Measurements from ENCODE around the gene CPE. TPM values are rescaled to one million over a fixed set of nuclear protein-coding genes. Genes with fewer than 3 reads are reported as not detected.

The CPE gene
- total RNA-seq, 4 donors from 2014 or later: 104 to 116 (median 108) TPM

DNA sequence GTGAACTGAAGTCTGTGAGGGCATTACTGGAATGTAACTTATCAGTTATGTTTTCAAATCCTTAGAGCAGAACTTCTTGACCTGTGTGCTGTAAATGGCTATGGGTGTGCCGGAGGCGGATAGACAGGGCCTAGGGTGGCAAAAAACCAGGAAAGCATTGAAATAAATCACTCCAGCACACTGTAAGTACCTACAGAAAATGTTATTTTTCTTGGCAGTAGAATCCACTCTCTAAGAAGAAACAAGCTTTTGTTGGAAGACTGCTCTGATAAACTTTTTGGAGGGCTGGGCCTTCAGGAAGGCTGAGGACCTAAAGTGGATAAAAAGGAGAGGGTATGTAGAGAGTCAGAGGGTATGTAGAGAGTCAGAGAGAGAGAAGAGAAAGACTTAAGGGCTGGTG lies 14.9 kb downstream of the CPE start:
- intact Hi-C loops (cut with DNase I): no loop called here
- TF ChIP-seq, protein P1, sequence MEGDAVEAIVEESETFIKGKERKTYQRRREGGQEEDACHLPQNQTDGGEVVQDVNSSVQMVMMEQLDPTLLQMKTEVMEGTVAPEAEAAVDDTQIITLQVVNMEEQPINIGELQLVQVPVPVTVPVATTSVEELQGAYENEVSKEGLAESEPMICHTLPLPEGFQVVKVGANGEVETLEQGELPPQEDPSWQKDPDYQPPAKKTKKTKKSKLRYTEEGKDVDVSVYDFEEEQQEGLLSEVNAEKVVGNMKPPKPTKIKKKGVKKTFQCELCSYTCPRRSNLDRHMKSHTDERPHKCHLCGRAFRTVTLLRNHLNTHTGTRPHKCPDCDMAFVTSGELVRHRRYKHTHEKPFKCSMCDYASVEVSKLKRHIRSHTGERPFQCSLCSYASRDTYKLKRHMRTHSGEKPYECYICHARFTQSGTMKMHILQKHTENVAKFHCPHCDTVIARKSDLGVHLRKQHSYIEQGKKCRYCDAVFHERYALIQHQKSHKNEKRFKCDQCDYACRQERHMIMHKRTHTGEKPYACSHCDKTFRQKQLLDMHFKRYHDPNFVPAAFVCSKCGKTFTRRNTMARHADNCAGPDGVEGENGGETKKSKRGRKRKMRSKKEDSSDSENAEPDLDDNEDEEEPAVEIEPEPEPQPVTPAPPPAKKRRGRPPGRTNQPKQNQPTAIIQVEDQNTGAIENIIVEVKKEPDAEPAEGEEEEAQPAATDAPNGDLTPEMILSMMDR (IDR thresholded peaks at IDR 0.05): no peak
- no peak for TF ChIP-seq POLR2AphosphoS5 (IDR thresholded peaks at IDR 0.05)
- TF ChIP-seq POLR2A (IDR thresholded peaks at IDR 0.05; ENCODE audit: low read depth): no peak
- TF ChIP-seq EP300 (IDR thresholded peaks at IDR 0.05): no peak
- 69% methylated on average over 2 of the region's 2 CpGs for WGBS
- DNase-seq (ENCODE audit: extremely low spot score): no peak
- Histone ChIP-seq H3K27me3 (no peaks in the 10 kb centered on the region), H3K27ac (replicated peaks in 1 of 4) (no peak overlapping the region), H3K4me3 (no peak overlapping the region), H3K9me3 (no peaks in the 10 kb centered on the region), H3K4me1 (peaks cover 0 to 10% (median 0%) of the 10 kb centered on the region in 4 donors), H3K36me3 (no peaks in the 10 kb centered on the region)

DNA sequence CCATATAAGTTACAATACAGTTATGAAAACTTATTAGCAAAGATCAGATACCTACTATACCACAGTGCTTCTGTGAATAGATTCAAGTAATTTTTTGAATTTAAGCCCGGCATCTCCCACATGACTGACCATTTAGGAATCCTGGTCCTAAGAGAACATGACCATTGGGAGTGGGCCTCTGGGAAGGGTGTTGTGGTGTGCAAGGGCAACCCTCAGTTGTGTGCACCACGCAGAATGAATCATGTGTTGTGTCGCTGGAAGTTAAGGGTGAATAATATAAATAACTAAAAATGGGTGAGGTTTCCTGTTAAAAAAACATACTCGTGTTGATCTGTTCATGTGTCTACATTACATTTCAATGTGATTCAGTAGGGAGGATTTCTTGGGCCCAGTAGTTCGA lies 15.5 kb downstream of the CPE start:
- TF ChIP-seq EP300 (IDR thresholded peaks at IDR 0.05) (no peak), POLR2AphosphoS5 (IDR thresholded peaks at IDR 0.05) (no peak), POLR2A (IDR thresholded peaks at IDR 0.05; ENCODE audit: low read depth) (no peak)
- TF ChIP-seq, protein P1 (IDR thresholded peaks at IDR 0.05): no peak
- H3K9me3 ChIP-seq: no peaks in the 10 kb centered on the region
- no peaks in the 10 kb centered on the region for H3K36me3 ChIP-seq
- H3K4me3 ChIP-seq: no peak overlapping the region
- intact Hi-C loops (cut with DNase I): no loop called here
- no peak overlapping the region for H3K27ac ChIP-seq (replicated peaks in 1 of 4)
- H3K4me1 ChIP-seq: peaks cover 0 to 10% (median 0%) of the 10 kb centered on the region in 4 donors
- no peaks in the 10 kb centered on the region for H3K27me3 ChIP-seq
- 80% methylated on average over 5 of the region's 5 CpGs for WGBS
- DNase-seq (ENCODE audit: extremely low spot score): no peak

DNA sequence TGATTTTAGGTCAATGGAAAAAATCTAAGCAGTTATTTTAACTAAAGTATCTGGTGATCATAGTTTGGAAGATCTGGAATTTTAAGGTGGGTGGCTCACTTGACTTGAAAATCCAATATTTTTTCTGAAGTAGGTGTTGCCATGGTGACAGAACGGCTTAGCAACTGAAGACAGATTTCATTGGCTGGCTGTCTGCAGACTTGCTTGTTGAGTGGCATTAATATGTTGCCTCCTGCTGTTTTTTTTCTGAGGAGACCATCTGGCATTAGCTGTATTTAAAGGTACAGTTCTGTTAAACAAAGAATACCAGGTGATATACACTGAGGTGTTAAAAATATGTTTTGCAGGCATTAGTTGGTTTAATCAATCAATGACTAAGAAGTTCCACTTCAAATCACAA lies 19.8 kb downstream of the CPE start:
- H3K4me3 ChIP-seq: no peak overlapping the region
- 5% methylated on average over 1 of the region's 1 CpG for WGBS
- no peaks in the 10 kb centered on the region for H3K36me3 ChIP-seq
- TF ChIP-seq POLR2A (IDR thresholded peaks at IDR 0.05; ENCODE audit: low read depth) (no peak), POLR2AphosphoS5 (IDR thresholded peaks at IDR 0.05) (no peak), EP300 (IDR thresholded peaks at IDR 0.05) (no peak)
- TF ChIP-seq, protein P1 (IDR thresholded peaks at IDR 0.05): no peak
- peaks cover 0 to 3% (median 0%) of the 10 kb centered on the region in 4 donors for H3K4me1 ChIP-seq
- H3K27me3 ChIP-seq: no peaks in the 10 kb centered on the region
- H3K9me3 ChIP-seq: no peaks in the 10 kb centered on the region
- DNase-seq (ENCODE audit: extremely low spot score): no peak
- intact Hi-C loops (cut with DNase I): no loop called here
- no peak overlapping the region for H3K27ac ChIP-seq (replicated peaks in 1 of 4)

DNA sequence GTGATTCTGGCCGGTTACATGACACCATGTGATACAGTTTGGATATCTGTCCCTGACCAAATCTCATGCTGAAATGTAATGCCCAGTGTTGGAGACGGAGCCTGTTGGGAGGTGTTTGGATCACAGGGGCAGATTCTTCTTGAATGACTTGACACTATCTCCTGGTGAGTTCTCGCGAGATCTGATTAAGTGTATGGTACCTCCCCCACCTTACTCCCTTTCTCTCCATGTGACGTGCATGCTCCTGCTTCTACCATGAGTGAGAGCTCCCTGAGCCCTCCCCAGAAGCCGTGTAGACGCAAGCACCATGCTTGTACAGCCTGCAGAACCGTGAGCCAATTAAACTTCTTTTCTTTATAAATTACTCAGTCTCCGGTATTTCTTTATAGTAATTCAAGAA lies 23.6 kb downstream of the CPE start:
- no peak for DNase-seq (ENCODE audit: extremely low spot score)
- no peak overlapping the region for H3K27ac ChIP-seq (replicated peaks in 1 of 4)
- no peaks in the 10 kb centered on the region for H3K36me3 ChIP-seq
- no peaks in the 10 kb centered on the region for H3K27me3 ChIP-seq
- intact Hi-C loops (cut with DNase I): no loop called here
- no peaks in the 10 kb centered on the region for H3K9me3 ChIP-seq
- H3K4me1 ChIP-seq: no peaks in the 10 kb centered on the region
- H3K4me3 ChIP-seq: no peak overlapping the region
- no peak for TF ChIP-seq POLR2A (IDR thresholded peaks at IDR 0.05; ENCODE audit: low read depth)
- TF ChIP-seq, protein P1 (IDR thresholded peaks at IDR 0.05): no peak
- no peak for TF ChIP-seq EP300 (IDR thresholded peaks at IDR 0.05)
- no peak for TF ChIP-seq POLR2AphosphoS5 (IDR thresholded peaks at IDR 0.05)
- 88% methylated on average over 9 of the region's 9 CpGs for WGBS

DNA sequence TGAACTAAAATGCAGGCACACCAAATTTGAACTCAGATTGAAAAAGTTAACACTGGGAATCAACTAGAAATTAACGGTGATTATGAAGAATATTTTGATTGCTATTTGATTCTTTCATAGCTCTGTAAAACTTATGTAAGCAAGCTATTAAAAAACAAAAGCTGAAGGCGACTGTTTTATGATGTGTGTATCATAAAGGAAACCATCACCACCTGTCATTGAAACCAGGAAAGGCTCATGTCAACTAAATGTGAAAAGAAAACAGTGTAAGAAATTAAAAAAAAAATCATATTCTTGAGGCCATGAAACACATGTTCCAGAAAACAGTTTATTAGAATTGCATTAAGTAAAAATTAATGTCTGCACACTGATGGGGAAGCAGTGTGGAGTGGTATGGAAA lies 24.2 kb downstream of the CPE start:
- Histone ChIP-seq H3K27me3 (no peaks in the 10 kb centered on the region), H3K4me1 (no peaks in the 10 kb centered on the region), H3K9me3 (no peaks in the 10 kb centered on the region), H3K36me3 (no peaks in the 10 kb centered on the region), H3K4me3 (no peak overlapping the region), H3K27ac (replicated peaks in 1 of 4) (no peak overlapping the region)
- 59% methylated on average over 2 of the region's 2 CpGs for WGBS
- intact Hi-C loops (cut with DNase I): no loop called here
- DNase-seq (ENCODE audit: extremely low spot score): no peak
- TF ChIP-seq, protein P1 (IDR thresholded peaks at IDR 0.05): no peak

Data from esophagus muscularis mucosa (tissue), 4 donors.